ENCODE results near the gene SOX4. TPM values are rescaled to one million over a fixed set of nuclear protein-coding genes. Genes with fewer than 3 reads are reported as not detected.

The SOX4 gene
- polyA plus RNA-seq, 1 of the 3 experiments (the other 2 are of a cell fraction): 5.5 TPM

DNA sequence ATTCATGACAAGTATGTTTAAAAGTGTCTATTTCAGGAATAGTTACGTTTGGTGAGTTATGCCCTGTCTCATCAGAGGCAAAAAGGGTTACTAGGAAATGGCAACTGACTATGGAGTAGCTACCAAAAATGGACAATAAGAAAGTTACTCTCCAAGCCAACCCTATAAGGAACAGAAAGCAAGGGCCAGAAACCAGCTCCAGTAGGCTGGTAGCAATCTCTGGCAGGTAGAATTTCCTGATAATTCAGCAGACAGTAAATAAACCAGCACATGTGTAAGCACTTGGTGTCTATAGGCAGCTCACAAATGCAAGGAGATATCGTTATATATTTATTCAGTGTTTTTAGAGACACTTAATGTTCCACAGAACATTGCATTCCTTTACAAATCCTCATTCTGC, 20.3 kb downstream of the SOX4 start:
- no peak for DNase-seq
- 91% methylated on average over 2 of the region's 2 CpGs for WGBS (ENCODE audit: low lambda C conversion rate)
- H3K36me3 ChIP-seq (replicated peaks in 1 of 2; ENCODE audit: control insufficient read depth in 1 of 2, insufficient read depth in 2 of 2, low read length in 1 of 2): no peaks in the 10 kb centered on the region
- no peak overlapping the region for H3K9ac ChIP-seq
- peaks cover 6 to 25% of the 10 kb centered on the region in 2 experiments; a peak in 3 of 4 replicates for H3K4me1 ChIP-seq (ENCODE audit: control insufficient read depth in 1 of 2, insufficient read depth in 2 of 2, low read depth in 1 of 2, low read length in 1 of 2)
- no peaks in the 10 kb centered on the region for H3F3A ChIP-seq (replicated peaks; ENCODE audit: insufficient read depth)
- TF ChIP-seq, protein P1, sequence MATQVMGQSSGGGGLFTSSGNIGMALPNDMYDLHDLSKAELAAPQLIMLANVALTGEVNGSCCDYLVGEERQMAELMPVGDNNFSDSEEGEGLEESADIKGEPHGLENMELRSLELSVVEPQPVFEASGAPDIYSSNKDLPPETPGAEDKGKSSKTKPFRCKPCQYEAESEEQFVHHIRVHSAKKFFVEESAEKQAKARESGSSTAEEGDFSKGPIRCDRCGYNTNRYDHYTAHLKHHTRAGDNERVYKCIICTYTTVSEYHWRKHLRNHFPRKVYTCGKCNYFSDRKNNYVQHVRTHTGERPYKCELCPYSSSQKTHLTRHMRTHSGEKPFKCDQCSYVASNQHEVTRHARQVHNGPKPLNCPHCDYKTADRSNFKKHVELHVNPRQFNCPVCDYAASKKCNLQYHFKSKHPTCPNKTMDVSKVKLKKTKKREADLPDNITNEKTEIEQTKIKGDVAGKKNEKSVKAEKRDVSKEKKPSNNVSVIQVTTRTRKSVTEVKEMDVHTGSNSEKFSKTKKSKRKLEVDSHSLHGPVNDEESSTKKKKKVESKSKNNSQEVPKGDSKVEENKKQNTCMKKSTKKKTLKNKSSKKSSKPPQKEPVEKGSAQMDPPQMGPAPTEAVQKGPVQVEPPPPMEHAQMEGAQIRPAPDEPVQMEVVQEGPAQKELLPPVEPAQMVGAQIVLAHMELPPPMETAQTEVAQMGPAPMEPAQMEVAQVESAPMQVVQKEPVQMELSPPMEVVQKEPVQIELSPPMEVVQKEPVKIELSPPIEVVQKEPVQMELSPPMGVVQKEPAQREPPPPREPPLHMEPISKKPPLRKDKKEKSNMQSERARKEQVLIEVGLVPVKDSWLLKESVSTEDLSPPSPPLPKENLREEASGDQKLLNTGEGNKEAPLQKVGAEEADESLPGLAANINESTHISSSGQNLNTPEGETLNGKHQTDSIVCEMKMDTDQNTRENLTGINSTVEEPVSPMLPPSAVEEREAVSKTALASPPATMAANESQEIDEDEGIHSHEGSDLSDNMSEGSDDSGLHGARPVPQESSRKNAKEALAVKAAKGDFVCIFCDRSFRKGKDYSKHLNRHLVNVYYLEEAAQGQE (IDR thresholded peaks at IDR 0.05; ENCODE audit: low read depth, low read length): no peak
- TF ChIP-seq, protein P2, sequence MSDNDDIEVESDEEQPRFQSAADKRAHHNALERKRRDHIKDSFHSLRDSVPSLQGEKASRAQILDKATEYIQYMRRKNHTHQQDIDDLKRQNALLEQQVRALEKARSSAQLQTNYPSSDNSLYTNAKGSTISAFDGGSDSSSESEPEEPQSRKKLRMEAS (IDR thresholded peaks at IDR 0.05; ENCODE audit: low read depth): no peak
- no peak for TF ChIP-seq GABPA (IDR thresholded peaks at IDR 0.05; ENCODE audit: low read depth)
- no peak for TF ChIP-seq EP300 (IDR thresholded peaks at IDR 0.05; ENCODE audit: borderline replicate concordance in 1 of 2, low read depth in 1 of 2, low read length in 1 of 2)
- no peak for TF ChIP-seq FOSL2 (IDR thresholded peaks at IDR 0.05; ENCODE audit: borderline replicate concordance, low read depth)
- no peak for TF ChIP-seq MXI1 (IDR thresholded peaks at IDR 0.05; ENCODE audit: low read depth, low read length)
- no peak for TF ChIP-seq ELF1 (IDR thresholded peaks at IDR 0.05)
- TF ChIP-seq SMC3 (IDR thresholded peaks at IDR 0.05; ENCODE audit: low read depth, low read length): no peak
- TF ChIP-seq, protein P3, sequence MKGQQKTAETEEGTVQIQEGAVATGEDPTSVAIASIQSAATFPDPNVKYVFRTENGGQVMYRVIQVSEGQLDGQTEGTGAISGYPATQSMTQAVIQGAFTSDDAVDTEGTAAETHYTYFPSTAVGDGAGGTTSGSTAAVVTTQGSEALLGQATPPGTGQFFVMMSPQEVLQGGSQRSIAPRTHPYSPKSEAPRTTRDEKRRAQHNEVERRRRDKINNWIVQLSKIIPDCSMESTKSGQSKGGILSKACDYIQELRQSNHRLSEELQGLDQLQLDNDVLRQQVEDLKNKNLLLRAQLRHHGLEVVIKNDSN (IDR thresholded peaks at IDR 0.05; ENCODE audit: borderline replicate concordance, low read depth): no peak
- no peak for TF ChIP-seq SIN3A (IDR thresholded peaks at IDR 0.05; ENCODE audit: borderline replicate concordance, low read depth, low read length)
- TF ChIP-seq, protein P4, sequence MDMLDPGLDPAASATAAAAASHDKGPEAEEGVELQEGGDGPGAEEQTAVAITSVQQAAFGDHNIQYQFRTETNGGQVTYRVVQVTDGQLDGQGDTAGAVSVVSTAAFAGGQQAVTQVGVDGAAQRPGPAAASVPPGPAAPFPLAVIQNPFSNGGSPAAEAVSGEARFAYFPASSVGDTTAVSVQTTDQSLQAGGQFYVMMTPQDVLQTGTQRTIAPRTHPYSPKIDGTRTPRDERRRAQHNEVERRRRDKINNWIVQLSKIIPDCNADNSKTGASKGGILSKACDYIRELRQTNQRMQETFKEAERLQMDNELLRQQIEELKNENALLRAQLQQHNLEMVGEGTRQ (IDR thresholded peaks at IDR 0.05; ENCODE audit: borderline replicate concordance, low read depth, low read length): no peak
- TF ChIP-seq POLR2AphosphoS5 (IDR thresholded peaks at IDR 0.05; ENCODE audit: low read depth, low read length): no peak
- H4K20me1 ChIP-seq (ENCODE audit: insufficient read depth): no peaks in the 10 kb centered on the region
- ChIA-PET POLR2A (interaction anchor here (0.6 kb wide), 1 partner anchor 344 kb away, joined by 5 read pairs; no protein-coding TSS in a partner anchor), CTCF (no interaction called here)
- H3K27ac ChIP-seq (ENCODE audit: low read depth in 2 of 2, low read length in 1 of 2): no peak overlapping the region
- H3K4me2 ChIP-seq: no peak overlapping the region
- H3K9me2 ChIP-seq: no peaks in the 10 kb centered on the region
- H2AFZ ChIP-seq (ENCODE audit: low read depth): no peak overlapping the region
- no peaks in the 10 kb centered on the region for H3K9me3 ChIP-seq
- no peak overlapping the region for H3K4me3 ChIP-seq (ENCODE audit: low read depth in 2 of 2, low read length in 1 of 2)
- no peaks in the 10 kb centered on the region for H3K27me3 ChIP-seq (ENCODE audit: insufficient read depth)
- H3K79me2 ChIP-seq (ENCODE audit: insufficient read depth): no peaks in the 10 kb centered on the region
